ENCODE measurements around the gene TXNRD3.

DNA sequence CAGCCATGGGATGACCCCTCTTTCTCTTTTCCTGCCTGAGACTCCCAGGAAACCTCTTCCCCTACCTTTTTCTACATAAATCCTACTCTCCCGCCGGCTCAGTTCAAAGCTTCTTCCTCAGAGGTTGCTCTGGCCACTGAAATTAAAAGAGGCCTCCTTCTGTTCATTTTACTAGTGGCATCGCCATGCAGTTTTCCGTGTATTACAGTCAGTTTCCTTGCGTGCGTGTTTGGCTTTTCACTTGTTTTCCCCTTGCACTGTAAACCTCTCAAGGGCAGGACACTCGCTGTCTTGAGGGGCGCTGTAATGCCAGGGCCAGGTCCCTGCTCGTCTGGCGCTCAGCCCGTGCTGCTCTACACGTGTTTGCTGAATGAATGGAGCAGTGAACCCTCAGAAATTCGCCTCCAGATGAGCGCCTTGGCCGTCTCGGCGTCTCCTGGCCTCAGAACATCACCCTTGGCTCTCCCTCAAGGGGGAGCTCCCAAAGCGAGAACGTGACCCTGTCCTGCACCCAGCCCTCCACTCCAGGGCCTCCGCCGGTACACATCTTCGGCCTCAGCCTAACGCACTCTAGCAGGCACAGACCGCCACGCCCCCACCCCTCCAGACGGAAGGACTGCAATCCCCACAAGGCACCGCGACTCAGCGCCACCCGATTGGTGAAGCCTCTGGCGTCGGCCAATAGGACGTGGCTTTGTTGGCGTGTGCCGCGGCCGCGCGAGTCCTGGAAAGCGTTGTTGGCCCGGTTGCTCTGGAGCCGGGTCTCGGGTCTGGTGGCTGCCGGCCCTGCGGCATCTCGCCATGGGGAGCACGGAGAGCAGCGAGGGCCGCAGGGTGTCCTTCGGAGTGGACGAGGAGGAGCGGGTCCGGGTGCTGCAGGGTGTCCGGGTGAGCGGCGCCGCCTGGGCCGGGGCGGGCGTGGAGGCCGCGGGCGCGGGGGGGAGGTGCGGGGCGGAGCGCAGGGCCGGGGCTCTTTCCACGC lies 48.9 kb upstream of the TXNRD3 start, which contains the start of gene CHCHD6:
- peak; percentile 70; the same call in 1 of the 2 replicates for TF ChIP-seq POLR2AphosphoS5 (IDR thresholded peaks at IDR 0.05; ENCODE audit: borderline replicate concordance, low read depth, low read length)
- no peak for TF ChIP-seq EZH2 (IDR thresholded peaks at IDR 0.05)

Data from SK-N-MC (cell line).